HepG2 (cell line): ENCODE results near the gene ACVR1B. TPM values are rescaled to one million over a fixed set of nuclear protein-coding genes. Genes with fewer than 3 reads are reported as not detected.

Experiments
- AKNA ChIP-seq: sonication (generic); formaldehyde crosslinking; IDR thresholded peaks from 2 replicates; pipeline ENCODE4 v1.4.0; 2020; ENCODE audit warnings: missing genetic modification reagents, borderline replicate concordance
- DNMT1 ChIP-seq: sonication (generic); formaldehyde crosslinking; IDR thresholded peaks from 2 replicates; pipeline ENCODE4 v1.5.1; 2020; ENCODE audit warnings: mild to moderate bottlenecking, missing genetic modification reagents
- E2F2 ChIP-seq: sonication (generic); formaldehyde crosslinking; IDR thresholded peaks from 2 replicates; pipeline ENCODE4 v1.4.0; 2020; ENCODE audit warnings: missing genetic modification reagents, borderline replicate concordance
- HMG20B ChIP-seq: conservative IDR thresholded peaks from 2 replicates; pipeline ENCODE4 v1.6.1; 2016; ENCODE audit warnings: missing genetic modification reagents, missing compliant biosample characterization
- PHF21A ChIP-seq: sonication (generic); formaldehyde crosslinking; IDR thresholded peaks from 2 replicates; pipeline ENCODE4 v1.5.0; 2020; ENCODE audit warnings: mild to moderate bottlenecking, missing genetic modification reagents
- XBP1 ChIP-seq: sonication (generic); formaldehyde crosslinking; IDR thresholded peaks from 2 replicates; pipeline ENCODE4 v1.5.0; 2020; ENCODE audit warnings: missing genetic modification reagents
- ZBTB3 ChIP-seq: sonication (generic); formaldehyde crosslinking; IDR thresholded peaks from 2 replicates; pipeline ENCODE4 v1.4.0; 2020; ENCODE audit warnings: low read depth, mild to moderate bottlenecking, moderate library complexity, missing genetic modification reagents, borderline replicate concordance
- ZBTB40 ChIP-seq, 2 experiments: fragments of 450-650 bp in 1 of 2; sonication (generic) in 1 of 2; formaldehyde crosslinking in 1 of 2; IDR thresholded peaks; 2 replicates each; pipeline versions ENCODE4 v1.6.1 to v1.8.0; 2016 to 2022; ENCODE audit warnings: antibody characterized with exemption in 1 of 2, mild to moderate bottlenecking in 1 of 2, missing genetic modification reagents in 1 of 2
- ZNF709 ChIP-seq: sonication (generic); formaldehyde crosslinking; IDR thresholded peaks from 2 replicates; pipeline ENCODE4 v1.5.0; 2020; ENCODE audit warnings: mild to moderate bottlenecking, missing genetic modification reagents
- ZZZ3 ChIP-seq: sonication (generic); formaldehyde crosslinking; IDR thresholded peaks from 2 replicates; pipeline ENCODE4 v1.4.0; 2020; ENCODE audit warnings: missing genetic modification reagents, mild to moderate bottlenecking, borderline replicate concordance
- polyA plus RNA-seq, 8 experiments: library from polyadenylated mRNA; depleted of rRNA in 3 of 8; stranded (reverse) in 7 of 8; unstranded in 1 of 8; fragments of >200 nt; fragmentation: Illumina TruSeq in 4 of 8; extraction: Trizol in 4 of 8; gene quantifications; 2 replicates each; pipeline versions ENCODE4 v1.2.1 to v1.2.3, GENCODE V29; 2011 to 2016; ENCODE audit warnings: low read depth in 4 of 8, missing spikeins in 1 of 8, mixed read lengths in 1 of 8; ENCODE audit not compliant: insufficient read depth in 1 of 8
- total RNA-seq, 5 experiments: library from RNA; depleted of rRNA; stranded (reverse); fragments of >200 nt; fragmentation: Illumina TruSeq; extraction: Trizol; gene quantifications; 2 replicates each; pipeline ENCODE4 v1.2.3, GENCODE V29; 2016; ENCODE audit warnings: low read depth in 1 of 5
- TF ChIP-seq, protein P1 (sequence below): sonication (generic); formaldehyde crosslinking; IDR thresholded peaks from 2 replicates; pipeline ENCODE4 v1.5.1; 2020; ENCODE audit warnings: mild to moderate bottlenecking, moderate library complexity, missing genetic modification reagents

Gene ACVR1B
- total and polyA plus RNA-seq, 2 of the 13 experiments (the other 11 are each of a cell fraction or from before 2014, with no cell fraction given): 8.9 to 12.1 TPM

GRCh38 chr12:52032804-52033445 is 81.4 kb downstream of the ACVR1B start (continued):
- peak; percentile 81 for TF ChIP-seq PHF21A (CRISPR knock-in tag)
- TF ChIP-seq XBP1 (CRISPR knock-in tag): no peak
- no peak for TF ChIP-seq DNMT1 (CRISPR knock-in tag)
- TF ChIP-seq E2F2 (CRISPR knock-in tag): no peak
- TF ChIP-seq ZNF709 (CRISPR knock-in tag): no peak
- TF ChIP-seq HMG20B (CRISPR knock-in tag): no peak
- TF ChIP-seq AKNA: no peak
- no peak for TF ChIP-seq ZBTB3 (CRISPR knock-in tag)
- no peak for TF ChIP-seq ZBTB40 (IDR thresholded peaks at IDR 0.05)
- TF ChIP-seq ZBTB40 (CRISPR knock-in tag; IDR thresholded peaks at IDR 0.05): no peak
- TF ChIP-seq, protein P1, sequence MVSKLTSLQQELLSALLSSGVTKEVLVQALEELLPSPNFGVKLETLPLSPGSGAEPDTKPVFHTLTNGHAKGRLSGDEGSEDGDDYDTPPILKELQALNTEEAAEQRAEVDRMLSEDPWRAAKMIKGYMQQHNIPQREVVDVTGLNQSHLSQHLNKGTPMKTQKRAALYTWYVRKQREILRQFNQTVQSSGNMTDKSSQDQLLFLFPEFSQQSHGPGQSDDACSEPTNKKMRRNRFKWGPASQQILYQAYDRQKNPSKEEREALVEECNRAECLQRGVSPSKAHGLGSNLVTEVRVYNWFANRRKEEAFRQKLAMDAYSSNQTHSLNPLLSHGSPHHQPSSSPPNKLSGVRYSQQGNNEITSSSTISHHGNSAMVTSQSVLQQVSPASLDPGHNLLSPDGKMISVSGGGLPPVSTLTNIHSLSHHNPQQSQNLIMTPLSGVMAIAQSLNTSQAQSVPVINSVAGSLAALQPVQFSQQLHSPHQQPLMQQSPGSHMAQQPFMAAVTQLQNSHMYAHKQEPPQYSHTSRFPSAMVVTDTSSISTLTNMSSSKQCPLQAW (CRISPR knock-in tag): no peak
- no peak for TF ChIP-seq ZZZ3
